IMR-90 (cell line): Measurements from ENCODE around the gene ICAM4. TPM values are rescaled to one million over a fixed set of nuclear protein-coding genes. Genes with fewer than 3 reads are reported as not detected.
A peak's percentile ranks its signal among the peaks of the same experiment; 100 is the strongest.

Experiments
- ATAC-seq: fragments of 200-7000 bp; cut with Tn5 transposase; 2 replicates; pipeline ENCODE4 v1.9.1; 2020; ENCODE audit warnings: low read depth, mild to moderate bottlenecking, moderate library complexity
- BruUV-seq: library from RNA; stranded (reverse); fragments of 400-500 nt; replicated peaks from 2 replicates; lab custom pipeline; 2021; lab: Mats Ljungman, UMichigan
- CTCF ChIA-PET: fragments of 300-600 bp; formaldehyde crosslinking; extraction: SDS; loops from one replicate; lab custom pipeline; 2021; ENCODE audit warnings: antibody characterized with exemption; lab: Yijun Ruan, JAX
- POLR2A ChIA-PET: fragments of 300-600 bp; sonication (Branson Sonifier 250); formaldehyde crosslinking; loops from one replicate; lab custom pipeline; 2022; ENCODE audit warnings: antibody characterized with exemption; ENCODE audit not compliant: unreplicated experiment; lab: Charles Lee
- DNase-seq: peaks from one replicate; pipeline ENCODE4 v3.0.0; 2013
- H2AFZ ChIP-seq: replicated peaks from 2 replicates; pipeline ENCODE3; 2013; ENCODE audit warnings: low read length, mild to moderate bottlenecking; ENCODE audit not compliant: poor library complexity
- H2AK5ac ChIP-seq: 2 replicates; pipeline ENCODE4 v1.6.1; 2013; ENCODE audit warnings: low read depth, low read length, inconsistent platforms
- H2AK9ac ChIP-seq: replicated peaks from 2 replicates; pipeline ENCODE3; 2013; ENCODE audit warnings: mild to moderate bottlenecking, low read depth, low read length, moderate library complexity; ENCODE audit not compliant: poor library complexity
- H2BK120ac ChIP-seq: 2 replicates; pipeline ENCODE4 v1.6.1; 2013; ENCODE audit warnings: low read depth, low read length, inconsistent platforms
- H2BK15ac ChIP-seq: 3 replicates; pipeline ENCODE4 v1.6.1; 2013; ENCODE audit warnings: low read depth, low read length, inconsistent platforms
- H2BK20ac ChIP-seq: 2 replicates; pipeline ENCODE4 v1.6.1; 2013; ENCODE audit warnings: low read depth, mild to moderate bottlenecking, inconsistent platforms, low read length, moderate library complexity
- H2BK5ac ChIP-seq: 2 replicates; pipeline ENCODE4 v1.6.1; 2013; ENCODE audit warnings: mild to moderate bottlenecking, low read depth, low read length, inconsistent platforms; ENCODE audit not compliant: poor library complexity, severe bottlenecking
- H3K14ac ChIP-seq: replicated peaks from 2 replicates; pipeline ENCODE4 v1.6.1; 2013; ENCODE audit warnings: low read depth, low read length, inconsistent platforms
- H3K18ac ChIP-seq: 2 replicates; pipeline ENCODE4 v1.6.1; 2013; ENCODE audit warnings: low read depth, low read length, control low read depth
- H3K23ac ChIP-seq: 2 replicates; pipeline ENCODE4 v1.6.1; 2013; ENCODE audit warnings: low read depth, low read length, inconsistent platforms
- H3K27ac ChIP-seq: 2 replicates; pipeline ENCODE4 v1.5.1; 2013; ENCODE audit warnings: mild to moderate bottlenecking, control low read depth, low read length; ENCODE audit not compliant: insufficient read depth
- H3K27me3 ChIP-seq: 2 replicates; pipeline ENCODE4 v1.6.1; 2013; ENCODE audit warnings: low read length; ENCODE audit not compliant: control insufficient read depth, insufficient read depth
- H3K36me3 ChIP-seq: 2 replicates; pipeline ENCODE4 v1.6.1; 2013; ENCODE audit warnings: low read length, mixed read lengths; ENCODE audit not compliant: control insufficient read depth, insufficient read depth
- H3K4ac ChIP-seq: 2 replicates; pipeline ENCODE4 v1.6.1; 2013; ENCODE audit warnings: low read depth, low read length, inconsistent platforms
- H3K4me1 ChIP-seq: 2 replicates; pipeline ENCODE4 v1.6.1; 2013; ENCODE audit warnings: low read length, mixed read lengths; ENCODE audit not compliant: control insufficient read depth, insufficient read depth
- H3K4me2 ChIP-seq: 2 replicates; pipeline ENCODE4 v1.6.1; 2013; ENCODE audit warnings: low read depth, mild to moderate bottlenecking, control low read depth, low read length, moderate library complexity
- H3K4me3 ChIP-seq: 2 replicates; pipeline ENCODE4 v1.5.1; 2013; ENCODE audit warnings: low read depth, mild to moderate bottlenecking, control low read depth, low read length, moderate library complexity; ENCODE audit not compliant: insufficient read depth
- H3K56ac ChIP-seq: 2 replicates; pipeline ENCODE4 v1.6.1; 2013; ENCODE audit warnings: low read length, inconsistent platforms; ENCODE audit not compliant: insufficient read depth; ENCODE audit errors: extremely low read depth
- H3K79me1 ChIP-seq, 2 experiments: 2 replicates each; pipeline ENCODE4 v1.6.1; 2013; ENCODE audit warnings: low read length in 2 of 2, inconsistent platforms in 1 of 2, low read depth in 1 of 2
- H3K9ac ChIP-seq: 2 replicates; pipeline ENCODE4 v1.6.1; 2013; ENCODE audit warnings: low read depth, low read length, control low read depth
- H3K9me1 ChIP-seq: 2 replicates; pipeline ENCODE4 v1.6.1; 2013; ENCODE audit warnings: low read length, inconsistent platforms; ENCODE audit not compliant: insufficient read depth
- H3K9me3 ChIP-seq: 2 replicates; pipeline ENCODE4 v1.6.1; 2013; ENCODE audit warnings: low read length; ENCODE audit not compliant: control insufficient read depth, insufficient read depth
- H4K20me1 ChIP-seq: 2 replicates; pipeline ENCODE4 v1.6.1; 2013; ENCODE audit warnings: low read length, inconsistent platforms; ENCODE audit not compliant: insufficient read depth
- H4K5ac ChIP-seq: 2 replicates; pipeline ENCODE4 v1.6.1; 2013; ENCODE audit warnings: mild to moderate bottlenecking, low read depth, low read length, control low read depth
- H4K8ac ChIP-seq, 2 experiments: 2 replicates each; pipeline ENCODE4 v1.6.1; 2013; ENCODE audit warnings: low read depth in 2 of 2, low read length in 2 of 2, control low read depth in 1 of 2, inconsistent platforms in 1 of 2
- H4K91ac ChIP-seq: 2 replicates; pipeline ENCODE4 v1.6.1; 2013; ENCODE audit warnings: low read depth, low read length, inconsistent platforms; ENCODE audit not compliant: insufficient read depth
- BHLHE40 ChIP-seq: fragments of 150-350 bp; IDR thresholded peaks from 2 replicates; pipeline ENCODE4 v1.6.1; 2016; ENCODE audit warnings: mild to moderate bottlenecking, low read depth, low read length
- CHD1 ChIP-seq: IDR thresholded peaks from 2 replicates; pipeline ENCODE4 v1.6.1; 2012; ENCODE audit warnings: low read depth, low read length, improper control_type of control experiment
- MAFK ChIP-seq: IDR thresholded peaks from 2 replicates; pipeline ENCODE4 v1.6.1; 2012; ENCODE audit warnings: low read depth, low read length, improper control_type of control experiment
- MAZ ChIP-seq: IDR thresholded peaks from 2 replicates; pipeline ENCODE4 v1.6.1; 2012; ENCODE audit warnings: low read depth, mild to moderate bottlenecking, low read length, improper control_type of control experiment, moderate library complexity, borderline replicate concordance
- MXI1 ChIP-seq: IDR thresholded peaks from 2 replicates; pipeline ENCODE4 v1.6.1; 2012; ENCODE audit warnings: low read depth, mild to moderate bottlenecking, low read length, moderate library complexity, borderline replicate concordance
- NFE2L2 ChIP-seq: fragments of 150-350 bp; IDR thresholded peaks from 2 replicates; pipeline ENCODE4 v1.6.1; 2016; ENCODE audit warnings: low read depth, mild to moderate bottlenecking, low read length
- RCOR1 ChIP-seq: IDR thresholded peaks from 2 replicates; pipeline ENCODE4 v1.6.1; 2012; ENCODE audit warnings: mild to moderate bottlenecking, low read length, improper control_type of control experiment; ENCODE audit not compliant: insufficient replicate concordance
- SMC3 ChIP-seq: fragments of 150-350 bp; IDR thresholded peaks from 2 replicates; pipeline ENCODE4 v1.6.1; 2016; ENCODE audit warnings: low read depth, mild to moderate bottlenecking, antibody characterized with exemption, low read length, moderate library complexity
- USF2 ChIP-seq: fragments of 150-350 bp; IDR thresholded peaks from 2 replicates; pipeline ENCODE4 v1.6.1; 2017; ENCODE audit warnings: mild to moderate bottlenecking, antibody characterized with exemption, low read length, low read depth
- WGBS, 2 experiments: methylation state at CpG; one replicate each; pipeline versions ENCODE4 v1.1.5 to v1.1.7; 2013; ENCODE audit warnings: missing lambda C conversion rate in 2 of 2; ENCODE audit not compliant: insufficient read length in 1 of 2; ENCODE audit errors: extremely low coverage in 2 of 2; 5-methylcytosine and 5-hydroxymethylcytosine counted together
- dilution Hi-C: fragments of 300-500 bp; cut with HindIII; formaldehyde crosslinking; loops from one replicate; pipeline ENCODE4 v1.14.3; 2018; ENCODE audit warnings: low sequenced_read_pairs; ENCODE audit not compliant: unreplicated experiment
- in situ Hi-C: fragments of 300-500 bp; cut with MboI; formaldehyde crosslinking; loops from 3 replicates; pipeline ENCODE4 v1.14.3; 2019; ENCODE audit warnings: low sequenced_read_pairs, inconsistent platforms, mixed read lengths
- intact Hi-C: fragments of 100-400 bp; cut with micrococcal nuclease; formaldehyde crosslinking; loops from 2 replicates; pipeline ENCODE4 v1.10.0; 2022
- polyA plus RNA-seq, 3 experiments: library from polyadenylated mRNA; depleted of rRNA; stranded (reverse); fragments of >200 nt; gene quantifications; 2 replicates each; pipeline ENCODE4 v1.2.3, GENCODE V29; 2012; ENCODE audit warnings: low replicate concordance in 1 of 3
- total RNA-seq: library from RNA; depleted of rRNA; stranded (reverse); fragments of >200 nt; gene quantifications from 2 replicates; pipeline ENCODE4 v1.2.3, GENCODE V29; 2012
- TF ChIP-seq, protein P1 (sequence below): fragments of 150-350 bp; IDR thresholded peaks from 2 replicates; pipeline ENCODE4 v1.6.1; 2016; ENCODE audit warnings: low read depth, mild to moderate bottlenecking, low read length, moderate library complexity, borderline replicate concordance

Gene ICAM4
- total and polyA plus RNA-seq, 2 of the 4 experiments (the other 2 are of a cell fraction): 2.3 to 4.0 TPM

DNA sequence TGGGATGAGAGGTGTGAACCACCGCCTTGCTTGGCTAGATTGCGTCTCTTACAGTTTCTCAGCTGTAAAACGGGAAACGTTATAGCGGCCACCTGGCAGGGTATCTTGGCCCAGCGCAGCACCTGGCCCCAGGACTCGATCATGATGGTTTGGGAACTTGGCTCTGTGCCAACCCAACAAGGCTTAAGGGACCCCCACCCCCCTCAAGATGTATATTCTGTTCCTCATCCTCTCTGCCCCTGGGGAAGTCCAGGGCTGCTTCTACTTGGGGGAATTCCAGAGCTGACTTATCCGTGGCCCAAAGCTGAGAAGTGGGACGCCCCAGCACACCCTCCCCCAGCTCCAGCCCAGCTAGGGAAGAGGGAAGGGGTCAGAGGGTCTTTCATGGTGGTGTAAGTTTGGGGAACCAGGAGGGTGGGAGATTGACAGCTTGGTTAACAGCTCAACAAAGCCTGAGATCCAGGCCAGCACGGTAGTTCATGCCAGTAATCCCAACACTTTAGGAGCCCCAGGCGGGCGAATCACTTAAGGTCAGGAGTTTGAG lies 15.1 kb upstream of the ICAM4 start:
- Histone ChIP-seq H4K5ac (peak overlapping the region; percentile 57; the same call in 1 of the 2 replicates), H2BK20ac (no peak overlapping the region), H3K14ac (0 out of 2 replicates have a peak overlapping the region, but pooled peaks have one; percentile 44), H3K4ac (peak overlapping the region; percentile 46), H3K4me3 (peak overlapping the region; percentile 32; the same call in 1 of the 2 replicates), H3K4me2 (peak overlapping the region; percentile 30; the same call in 1 of the 2 replicates), H2AFZ (peak overlapping the region; percentile 61), H4K91ac (no peak overlapping the region; the same call in 1 of the 2 replicates), H2AK5ac (peak overlapping the region; percentile 21; the same call in 1 of the 2 replicates), H4K8ac (peak overlapping the region in 1 of 2 experiments; percentile 65; a peak in 3 of 4 replicates), H4K20me1 (no peaks in the 10 kb centered on the region), H3K27me3 (no peaks in the 10 kb centered on the region; the same call in 1 of the 2 replicates), H3K4me1 (peaks cover 5% of the 10 kb centered on the region; the same call in 1 of the 2 replicates), H2BK15ac (no peak overlapping the region), H3K27ac (no peak overlapping the region), H3K36me3 (no peaks in the 10 kb centered on the region), H3K23ac (no peak overlapping the region), H3K9ac (peak overlapping the region; percentile 31; the same call in 1 of the 2 replicates), H2BK5ac (no peak overlapping the region), H2AK9ac (peak overlapping the region; percentile 65), H3K9me1 (no peaks in the 10 kb centered on the region), H3K79me1 (0 out of 4 replicates have a peak, but pooled peaks cover 0 to 6% of the 10 kb centered on the region in 2 experiments), H2BK120ac (no peak overlapping the region), H3K9me3 (no peaks in the 10 kb centered on the region), H3K18ac (no peak overlapping the region), H3K56ac (peak overlapping the region; percentile 10; the same call in 1 of the 2 replicates)
- no TSS peak for BruUV-seq
- intact Hi-C loops (no loop called here), dilution Hi-C loops (no loop called here), in situ Hi-C loops (no loop called here)
- peak; percentile 56 for DNase-seq
- TF ChIP-seq, protein P1, sequence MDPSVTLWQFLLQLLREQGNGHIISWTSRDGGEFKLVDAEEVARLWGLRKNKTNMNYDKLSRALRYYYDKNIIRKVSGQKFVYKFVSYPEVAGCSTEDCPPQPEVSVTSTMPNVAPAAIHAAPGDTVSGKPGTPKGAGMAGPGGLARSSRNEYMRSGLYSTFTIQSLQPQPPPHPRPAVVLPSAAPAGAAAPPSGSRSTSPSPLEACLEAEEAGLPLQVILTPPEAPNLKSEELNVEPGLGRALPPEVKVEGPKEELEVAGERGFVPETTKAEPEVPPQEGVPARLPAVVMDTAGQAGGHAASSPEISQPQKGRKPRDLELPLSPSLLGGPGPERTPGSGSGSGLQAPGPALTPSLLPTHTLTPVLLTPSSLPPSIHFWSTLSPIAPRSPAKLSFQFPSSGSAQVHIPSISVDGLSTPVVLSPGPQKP: no peak
- TF ChIP-seq MAFK: no peak
- no peak for TF ChIP-seq BHLHE40
- TF ChIP-seq NFE2L2: no peak
- no peak for TF ChIP-seq MXI1
- TF ChIP-seq RCOR1: no peak
- TF ChIP-seq MAZ: no peak
- TF ChIP-seq USF2: no peak
- TF ChIP-seq SMC3: no peak
- no peak for TF ChIP-seq CHD1
- CTCF ChIA-PET: interaction anchor here (2.6 kb wide), 1 partner anchor 117 kb away, joined by 12 read pairs; no protein-coding TSS in a partner anchor
- ATAC-seq: no peak
- WGBS, 2 experiments: 100% methylated on average over 2 of the region's 12 CpGs; no CpG with 5 or more reads in 1 of the 2 experiments
- POLR2A ChIA-PET: interaction anchor here (1.6 kb wide), 1 partner anchor 20 kb away, joined by 8 read pairs; no protein-coding TSS in a partner anchor
